HUES6 (cell line): ENCODE measurements around the gene TTF1.

Experiments
- H3K27ac ChIP-seq: 2 replicates; pipeline ENCODE4 v1.7.0; 2013; ENCODE audit warnings: low read depth, mild to moderate bottlenecking, low read length, inconsistent platforms
- H3K27me3 ChIP-seq: 2 replicates; pipeline ENCODE4 v1.6.1; 2013; ENCODE audit warnings: low read length; ENCODE audit not compliant: control insufficient read depth, insufficient read depth
- H3K36me3 ChIP-seq: 2 replicates; pipeline ENCODE4 v1.6.1; 2013; ENCODE audit warnings: low read length; ENCODE audit not compliant: control insufficient read depth, insufficient read depth
- H3K4me1 ChIP-seq: 2 replicates; pipeline ENCODE4 v1.6.1; 2013; ENCODE audit warnings: low read length; ENCODE audit not compliant: control insufficient read depth, insufficient read depth
- H3K4me3 ChIP-seq: 2 replicates; pipeline ENCODE4 v1.5.1; 2013; ENCODE audit warnings: low read depth, low read length
- H3K9ac ChIP-seq: one replicate; pipeline ENCODE4 v1.6.1; 2013; ENCODE audit warnings: mild to moderate bottlenecking, low read length
- H3K9me3 ChIP-seq: 2 replicates; pipeline ENCODE4 v1.6.1; 2013; ENCODE audit warnings: low read depth, low read length; ENCODE audit not compliant: control insufficient read depth, insufficient read depth

The TTF1 gene

GRCh38 chr9:132333556-132333955 is 73.1 kb downstream of the TTF1 start:
- Histone ChIP-seq H3K9ac (no peak overlapping the region), H3K27ac (no peak overlapping the region), H3K27me3 (no peaks in the 10 kb centered on the region), H3K4me1 (no peaks in the 10 kb centered on the region), H3K4me3 (no peak overlapping the region), H3K36me3 (peaks cover 94% of the 10 kb centered on the region), H3K9me3 (no peaks in the 10 kb centered on the region)

GRCh38 chr9:132328580-132328979 is 78.1 kb downstream of the TTF1 start:
- Histone ChIP-seq H3K27ac (no peak overlapping the region), H3K9ac (no peak overlapping the region), H3K4me1 (no peaks in the 10 kb centered on the region), H3K27me3 (no peaks in the 10 kb centered on the region), H3K9me3 (no peaks in the 10 kb centered on the region), H3K4me3 (no peak overlapping the region), H3K36me3 (peaks cover 95% of the 10 kb centered on the region)

- Histone ChIP-seq H3K27me3 (no peaks in the 10 kb centered on the region), H3K27ac (no peak overlapping the region), H3K9ac (no peak overlapping the region), H3K36me3 (peaks cover 96% of the 10 kb centered on the region), H3K4me1 (no peaks in the 10 kb centered on the region), H3K4me3 (no peak overlapping the region), H3K9me3 (no peaks in the 10 kb centered on the region)
Observed at GRCh38 chr9:132327537-132327936, 79.1 kb downstream of the TTF1 start.
